ENCODE data around the gene RCBTB2.

RCBTB2 gene

GRCh38 chr13:48563626-48564025 is 30.7 kb upstream of the RCBTB2 start:
- H3K27ac ChIP-seq (ENCODE audit: low read depth in 2 of 2, low read length in 2 of 2): no peak overlapping the region
- no peak overlapping the region for H3K4me3 ChIP-seq (ENCODE audit: low read length in 2 of 2)
- H3K4me1 ChIP-seq (ENCODE audit: control insufficient read depth in 2 of 2, insufficient read depth in 2 of 2, low read length in 2 of 2): no peaks in the 10 kb centered on the region
- H3K9ac ChIP-seq (ENCODE audit: low read depth in 1 of 2, low read length in 2 of 2): no peak overlapping the region
- H3K9me3 ChIP-seq (ENCODE audit: control insufficient read depth in 2 of 2, low read length in 2 of 2): no peaks in the 10 kb centered on the region
- H3K27me3 ChIP-seq (ENCODE audit: control insufficient read depth in 2 of 2, insufficient read depth in 2 of 2, low read length in 2 of 2): peaks cover 0 to 6% of the 10 kb centered on the region in 2 donors
- no peaks in the 10 kb centered on the region for H3K36me3 ChIP-seq (ENCODE audit: control insufficient read depth in 2 of 2, insufficient read depth in 2 of 2, low read length in 2 of 2)

- no peaks in the 10 kb centered on the region for H3K4me1 ChIP-seq (ENCODE audit: control insufficient read depth in 2 of 2, insufficient read depth in 2 of 2, low read length in 2 of 2)
- peaks cover 0 to 6% of the 10 kb centered on the region in 2 donors for H3K27me3 ChIP-seq (ENCODE audit: control insufficient read depth in 2 of 2, insufficient read depth in 2 of 2, low read length in 2 of 2)
- no peaks in the 10 kb centered on the region for H3K36me3 ChIP-seq (ENCODE audit: control insufficient read depth in 2 of 2, insufficient read depth in 2 of 2, low read length in 2 of 2)
- H3K27ac ChIP-seq (ENCODE audit: low read depth in 2 of 2, low read length in 2 of 2): no peak overlapping the region
- no peaks in the 10 kb centered on the region for H3K9me3 ChIP-seq (ENCODE audit: control insufficient read depth in 2 of 2, low read length in 2 of 2)
- no peak overlapping the region for H3K9ac ChIP-seq (ENCODE audit: low read depth in 1 of 2, low read length in 2 of 2)
- no peak overlapping the region for H3K4me3 ChIP-seq (ENCODE audit: low read length in 2 of 2)
Observed at GRCh38 chr13:48562296-48563066, 29.6 kb upstream of the RCBTB2 start.

- Histone ChIP-seq H3K9me3 (ENCODE audit: control insufficient read depth in 2 of 2, low read length in 2 of 2) (no peaks in the 10 kb centered on the region), H3K4me3 (ENCODE audit: low read length in 2 of 2) (no peak overlapping the region), H3K9ac (ENCODE audit: low read depth in 1 of 2, low read length in 2 of 2) (no peak overlapping the region), H3K4me1 (ENCODE audit: control insufficient read depth in 2 of 2, insufficient read depth in 2 of 2, low read length in 2 of 2) (no peaks in the 10 kb centered on the region), H3K27me3 (ENCODE audit: control insufficient read depth in 2 of 2, insufficient read depth in 2 of 2, low read length in 2 of 2) (peaks cover 0 to 6% of the 10 kb centered on the region in 2 donors), H3K36me3 (ENCODE audit: control insufficient read depth in 2 of 2, insufficient read depth in 2 of 2, low read length in 2 of 2) (no peaks in the 10 kb centered on the region), H3K27ac (ENCODE audit: low read depth in 2 of 2, low read length in 2 of 2) (no peak overlapping the region)
Observed at GRCh38 chr13:48561466-48562235, 28.8 kb upstream of the RCBTB2 start.

GRCh38 chr13:48560657-48561337 is 27.9 kb upstream of the RCBTB2 start:
- H3K27me3 ChIP-seq (ENCODE audit: control insufficient read depth in 2 of 2, insufficient read depth in 2 of 2, low read length in 2 of 2): peaks cover 0 to 5% of the 10 kb centered on the region in 2 donors
- no peak overlapping the region for H3K27ac ChIP-seq (ENCODE audit: low read depth in 2 of 2, low read length in 2 of 2)
- no peaks in the 10 kb centered on the region for H3K9me3 ChIP-seq (ENCODE audit: control insufficient read depth in 2 of 2, low read length in 2 of 2)
- no peak overlapping the region for H3K9ac ChIP-seq (ENCODE audit: low read depth in 1 of 2, low read length in 2 of 2)
- H3K36me3 ChIP-seq (ENCODE audit: control insufficient read depth in 2 of 2, insufficient read depth in 2 of 2, low read length in 2 of 2): no peaks in the 10 kb centered on the region
- H3K4me1 ChIP-seq (ENCODE audit: control insufficient read depth in 2 of 2, insufficient read depth in 2 of 2, low read length in 2 of 2): no peaks in the 10 kb centered on the region
- no peak overlapping the region for H3K4me3 ChIP-seq (ENCODE audit: low read length in 2 of 2)

- Histone ChIP-seq H3K27me3 (ENCODE audit: control insufficient read depth in 2 of 2, insufficient read depth in 2 of 2, low read length in 2 of 2) (no peaks in the 10 kb centered on the region), H3K9me3 (ENCODE audit: control insufficient read depth in 2 of 2, low read length in 2 of 2) (peaks cover 0 to 2% of the 10 kb centered on the region in 2 donors), H3K27ac (ENCODE audit: low read depth in 2 of 2, low read length in 2 of 2) (no peak overlapping the region), H3K36me3 (ENCODE audit: control insufficient read depth in 2 of 2, insufficient read depth in 2 of 2, low read length in 2 of 2) (no peaks in the 10 kb centered on the region), H3K9ac (ENCODE audit: low read depth in 1 of 2, low read length in 2 of 2) (no peak overlapping the region), H3K4me1 (ENCODE audit: control insufficient read depth in 2 of 2, insufficient read depth in 2 of 2, low read length in 2 of 2) (no peaks in the 10 kb centered on the region), H3K4me3 (ENCODE audit: low read length in 2 of 2) (no peak overlapping the region)
Observed at GRCh38 chr13:48559638-48560320, 26.9 kb upstream of the RCBTB2 start.

- H3K36me3 ChIP-seq (ENCODE audit: control insufficient read depth in 2 of 2, insufficient read depth in 2 of 2, low read length in 2 of 2): no peaks in the 10 kb centered on the region
- no peaks in the 10 kb centered on the region for H3K4me1 ChIP-seq (ENCODE audit: control insufficient read depth in 2 of 2, insufficient read depth in 2 of 2, low read length in 2 of 2)
- H3K9me3 ChIP-seq (ENCODE audit: control insufficient read depth in 2 of 2, low read length in 2 of 2): peaks cover 2 to 3% of the 10 kb centered on the region in 2 donors
- H3K27ac ChIP-seq (ENCODE audit: low read depth in 2 of 2, low read length in 2 of 2): no peak overlapping the region
- no peak overlapping the region for H3K9ac ChIP-seq (ENCODE audit: low read depth in 1 of 2, low read length in 2 of 2)
- H3K4me3 ChIP-seq (ENCODE audit: low read length in 2 of 2): no peak overlapping the region
- no peaks in the 10 kb centered on the region for H3K27me3 ChIP-seq (ENCODE audit: control insufficient read depth in 2 of 2, insufficient read depth in 2 of 2, low read length in 2 of 2)
Observed at GRCh38 chr13:48556817-48557216, 23.9 kb upstream of the RCBTB2 start.

GRCh38 chr13:48555441-48555840 is 22.6 kb upstream of the RCBTB2 start:
- Histone ChIP-seq H3K9me3 (ENCODE audit: control insufficient read depth in 2 of 2, low read length in 2 of 2) (peaks cover 10 to 11% of the 10 kb centered on the region in 2 donors), H3K27ac (ENCODE audit: low read depth in 2 of 2, low read length in 2 of 2) (no peak overlapping the region), H3K9ac (ENCODE audit: low read depth in 1 of 2, low read length in 2 of 2) (no peak overlapping the region), H3K36me3 (ENCODE audit: control insufficient read depth in 2 of 2, insufficient read depth in 2 of 2, low read length in 2 of 2) (no peaks in the 10 kb centered on the region), H3K4me1 (ENCODE audit: control insufficient read depth in 2 of 2, insufficient read depth in 2 of 2, low read length in 2 of 2) (no peaks in the 10 kb centered on the region), H3K4me3 (ENCODE audit: low read length in 2 of 2) (no peak overlapping the region), H3K27me3 (ENCODE audit: control insufficient read depth in 2 of 2, insufficient read depth in 2 of 2, low read length in 2 of 2) (no peaks in the 10 kb centered on the region)

- Histone ChIP-seq H3K9ac (ENCODE audit: low read depth in 1 of 2, low read length in 2 of 2) (no peak overlapping the region), H3K4me1 (ENCODE audit: control insufficient read depth in 2 of 2, insufficient read depth in 2 of 2, low read length in 2 of 2) (no peaks in the 10 kb centered on the region), H3K4me3 (ENCODE audit: low read length in 2 of 2) (no peak overlapping the region), H3K27me3 (ENCODE audit: control insufficient read depth in 2 of 2, insufficient read depth in 2 of 2, low read length in 2 of 2) (no peaks in the 10 kb centered on the region), H3K36me3 (ENCODE audit: control insufficient read depth in 2 of 2, insufficient read depth in 2 of 2, low read length in 2 of 2) (no peaks in the 10 kb centered on the region), H3K27ac (ENCODE audit: low read depth in 2 of 2, low read length in 2 of 2) (no peak overlapping the region), H3K9me3 (ENCODE audit: control insufficient read depth in 2 of 2, low read length in 2 of 2) (peaks cover 10 to 12% of the 10 kb centered on the region in 2 donors)
Observed at GRCh38 chr13:48551329-48551728, 18.4 kb upstream of the RCBTB2 start.

- Histone ChIP-seq H3K27ac (ENCODE audit: low read depth in 2 of 2, low read length in 2 of 2) (no peak overlapping the region), H3K4me3 (ENCODE audit: low read length in 2 of 2) (no peak overlapping the region), H3K27me3 (ENCODE audit: control insufficient read depth in 2 of 2, insufficient read depth in 2 of 2, low read length in 2 of 2) (no peaks in the 10 kb centered on the region), H3K4me1 (ENCODE audit: control insufficient read depth in 2 of 2, insufficient read depth in 2 of 2, low read length in 2 of 2) (no peaks in the 10 kb centered on the region), H3K9ac (ENCODE audit: low read depth in 1 of 2, low read length in 2 of 2) (no peak overlapping the region), H3K36me3 (ENCODE audit: control insufficient read depth in 2 of 2, insufficient read depth in 2 of 2, low read length in 2 of 2) (no peaks in the 10 kb centered on the region), H3K9me3 (ENCODE audit: control insufficient read depth in 2 of 2, low read length in 2 of 2) (peaks cover 10% of the 10 kb centered on the region in 2 donors)
Observed at GRCh38 chr13:48549658-48550057, 16.8 kb upstream of the RCBTB2 start.
